T follicular helper cell (primary cell): Measurements from ENCODE around the gene CHKB.
"Not testable (repeated sequence)": the region's sequence is repeated elsewhere in the genome, so short reads cannot be mapped to it uniquely, and the experiment has no call there.

Source experiments
- DNase-seq: peaks from one replicate; pipeline ENCODE4 v3.0.0-alpha.2; 2020; ENCODE audit warnings: low read depth

Gene CHKB

GRCh38 chr22:50548921-50549790 is 33.5 kb downstream of the CHKB start:
- DNase-seq = no peak

GRCh38 chr22:50548040-50548920 is 34.4 kb downstream of the CHKB start:
- DNase-seq = no peak

- DNase-seq = no peak
Measured at GRCh38 chr22:50547263-50547985, 35.2 kb downstream of the CHKB start.

GRCh38 chr22:50546326-50547262 is 36.1 kb downstream of the CHKB start:
- DNase-seq = no peak

- no peak for DNase-seq
Measured at GRCh38 chr22:50545522-50546325, 36.9 kb downstream of the CHKB start, which contains the start of gene KLHDC7B. KLHDC7B (plus strand) TSS chr22:50545899; CDS start chr22:50546244, 345 bp downstream.

GRCh38 chr22:50544746-50545253 is 37.8 kb downstream of the CHKB start:
- no peak for DNase-seq

- peak; percentile 72 for DNase-seq
Measured at GRCh38 chr22:50544078-50544745, 38.4 kb downstream of the CHKB start.

GRCh38 chr22:50542416-50542927 is 40.2 kb downstream of the CHKB start:
- no peak for DNase-seq

GRCh38 chr22:50541667-50542026 is 41.0 kb downstream of the CHKB start:
- not testable (repeated sequence) for DNase-seq

- no peak for DNase-seq
Measured at GRCh38 chr22:50540381-50540780, 42.3 kb downstream of the CHKB start.

- no peak for DNase-seq
Measured at GRCh38 chr22:50537765-50538164, 44.9 kb downstream of the CHKB start.

GRCh38 chr22:50536226-50536625 is 46.4 kb downstream of the CHKB start:
- DNase-seq = no peak

GRCh38 chr22:50535113-50535512 is 47.5 kb downstream of the CHKB start:
- no peak for DNase-seq

- not testable (repeated sequence) for DNase-seq
Measured at GRCh38 chr22:50533856-50534711, 48.6 kb downstream of the CHKB start.

GRCh38 chr22:50532824-50533796 is 49.5 kb downstream of the CHKB start:
- no peak for DNase-seq

GRCh38 chr22:50531962-50532674 is 50.5 kb downstream of the CHKB start:
- no peak for DNase-seq
